ENCODE measurements around the gene IFT122.

DNA sequence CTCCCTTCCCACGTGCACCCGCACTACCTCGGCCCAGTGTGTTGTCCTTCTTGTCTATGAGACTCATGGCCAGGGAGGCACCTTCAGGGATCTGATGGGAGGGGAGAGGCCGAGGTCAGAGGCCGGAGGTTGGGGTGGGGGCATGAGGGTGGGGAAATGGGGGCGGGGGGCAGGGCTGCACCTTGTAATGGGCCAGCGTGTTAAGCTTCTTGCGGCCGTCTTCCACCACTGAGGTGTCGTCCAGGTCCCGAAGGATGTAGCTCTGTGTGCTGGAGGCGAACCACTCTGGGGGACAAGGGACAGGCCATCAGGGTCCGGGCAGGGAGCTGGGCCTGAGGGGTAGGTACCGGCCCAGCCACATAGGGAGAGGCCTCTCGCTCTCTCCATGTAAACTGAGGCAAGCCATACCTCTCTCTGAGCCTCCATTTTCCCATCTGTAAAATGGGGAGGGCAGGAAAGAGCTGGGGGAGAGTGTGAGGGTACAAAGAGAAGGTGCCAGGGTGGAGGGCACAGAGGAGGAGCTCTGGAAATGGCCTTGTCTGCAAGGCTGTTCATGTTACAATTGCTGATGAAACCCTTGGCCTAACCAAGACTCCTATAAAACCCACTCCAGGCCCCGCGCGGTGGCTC, 121.7 kb downstream of the IFT122 start:
- TF ChIP-seq, protein P1, sequence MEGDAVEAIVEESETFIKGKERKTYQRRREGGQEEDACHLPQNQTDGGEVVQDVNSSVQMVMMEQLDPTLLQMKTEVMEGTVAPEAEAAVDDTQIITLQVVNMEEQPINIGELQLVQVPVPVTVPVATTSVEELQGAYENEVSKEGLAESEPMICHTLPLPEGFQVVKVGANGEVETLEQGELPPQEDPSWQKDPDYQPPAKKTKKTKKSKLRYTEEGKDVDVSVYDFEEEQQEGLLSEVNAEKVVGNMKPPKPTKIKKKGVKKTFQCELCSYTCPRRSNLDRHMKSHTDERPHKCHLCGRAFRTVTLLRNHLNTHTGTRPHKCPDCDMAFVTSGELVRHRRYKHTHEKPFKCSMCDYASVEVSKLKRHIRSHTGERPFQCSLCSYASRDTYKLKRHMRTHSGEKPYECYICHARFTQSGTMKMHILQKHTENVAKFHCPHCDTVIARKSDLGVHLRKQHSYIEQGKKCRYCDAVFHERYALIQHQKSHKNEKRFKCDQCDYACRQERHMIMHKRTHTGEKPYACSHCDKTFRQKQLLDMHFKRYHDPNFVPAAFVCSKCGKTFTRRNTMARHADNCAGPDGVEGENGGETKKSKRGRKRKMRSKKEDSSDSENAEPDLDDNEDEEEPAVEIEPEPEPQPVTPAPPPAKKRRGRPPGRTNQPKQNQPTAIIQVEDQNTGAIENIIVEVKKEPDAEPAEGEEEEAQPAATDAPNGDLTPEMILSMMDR (IDR thresholded peaks at IDR 0.05): no peak
- no peak for TF ChIP-seq POLR2A (IDR thresholded peaks at IDR 0.05)
- TF ChIP-seq POLR2AphosphoS5 (IDR thresholded peaks at IDR 0.05): no peak
